CD4-positive, alpha-beta T cell treated with Interleukin-17A for 4 hours (primary cell): ENCODE data around the gene C19orf25.

Experiments
- DNase-seq: peaks from one replicate; pipeline ENCODE4 v3.0.0-alpha.2; 2020; ENCODE audit warnings: mixed read lengths

The C19orf25 gene

GRCh38 chr19:1460033-1460995, 18.7 kb downstream of the C19orf25 start:
- DNase-seq = no peak

DNA sequence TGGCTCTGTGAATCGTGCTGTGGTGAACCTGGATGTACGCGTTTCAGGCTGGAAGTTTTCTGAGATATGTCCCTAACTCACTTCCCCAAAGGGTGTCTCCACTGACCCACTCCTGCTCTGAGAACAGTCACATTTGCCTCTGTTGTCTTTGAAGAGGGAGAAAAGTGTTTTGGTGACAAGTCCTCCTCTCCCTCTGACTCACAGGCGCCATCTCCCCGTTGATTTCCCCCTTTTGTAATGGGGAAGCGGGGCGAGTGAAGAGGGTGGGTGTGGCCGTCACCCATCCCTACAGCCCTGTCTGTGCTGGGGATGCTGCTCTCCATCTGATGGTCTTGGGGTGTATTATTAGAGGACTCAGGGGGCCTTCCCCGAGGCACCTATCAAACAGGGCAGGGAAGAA, 19.5 kb downstream of the C19orf25 start:
- no peak for DNase-seq

GRCh38 chr19:1457892-1458291, 21.1 kb downstream of the C19orf25 start:
- DNase-seq = no peak

DNA sequence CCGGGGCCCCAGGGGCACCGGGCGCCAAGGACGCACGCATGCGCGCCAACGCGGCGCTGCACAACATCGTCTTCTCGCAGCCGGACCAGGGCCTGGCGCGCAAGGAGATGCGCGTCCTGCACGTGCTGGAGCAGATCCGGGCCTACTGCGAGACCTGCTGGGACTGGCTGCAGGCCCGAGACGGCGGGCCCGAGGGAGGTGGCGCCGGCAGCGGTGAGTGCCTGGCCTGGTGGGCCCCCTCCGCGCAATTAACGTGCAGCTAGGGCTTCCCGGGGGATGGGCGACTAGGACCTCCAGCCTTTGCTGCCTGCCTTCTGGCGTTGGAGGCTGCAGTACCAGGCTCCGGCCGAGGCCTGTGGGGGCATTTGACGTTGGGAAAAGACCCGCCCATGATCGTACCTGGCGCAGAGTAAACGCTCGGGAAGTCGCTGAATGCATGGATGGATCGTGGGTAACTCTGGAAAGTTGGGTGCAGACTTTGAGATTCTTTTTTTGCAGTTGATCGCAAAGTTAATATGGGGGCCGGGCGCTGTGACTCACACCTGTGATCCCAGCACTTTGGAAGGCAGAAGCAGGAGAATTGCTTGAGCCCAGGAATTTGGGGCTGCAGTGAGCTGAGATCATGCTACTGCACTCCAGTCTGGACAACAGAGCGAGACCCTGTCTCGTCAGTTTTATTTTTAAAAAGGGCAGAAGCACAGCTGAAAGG, 21.8 kb downstream of the C19orf25 start:
- no peak for DNase-seq

GRCh38 chr19:1456121-1456900, 22.7 kb downstream of the C19orf25 start:
- DNase-seq = no peak

DNA sequence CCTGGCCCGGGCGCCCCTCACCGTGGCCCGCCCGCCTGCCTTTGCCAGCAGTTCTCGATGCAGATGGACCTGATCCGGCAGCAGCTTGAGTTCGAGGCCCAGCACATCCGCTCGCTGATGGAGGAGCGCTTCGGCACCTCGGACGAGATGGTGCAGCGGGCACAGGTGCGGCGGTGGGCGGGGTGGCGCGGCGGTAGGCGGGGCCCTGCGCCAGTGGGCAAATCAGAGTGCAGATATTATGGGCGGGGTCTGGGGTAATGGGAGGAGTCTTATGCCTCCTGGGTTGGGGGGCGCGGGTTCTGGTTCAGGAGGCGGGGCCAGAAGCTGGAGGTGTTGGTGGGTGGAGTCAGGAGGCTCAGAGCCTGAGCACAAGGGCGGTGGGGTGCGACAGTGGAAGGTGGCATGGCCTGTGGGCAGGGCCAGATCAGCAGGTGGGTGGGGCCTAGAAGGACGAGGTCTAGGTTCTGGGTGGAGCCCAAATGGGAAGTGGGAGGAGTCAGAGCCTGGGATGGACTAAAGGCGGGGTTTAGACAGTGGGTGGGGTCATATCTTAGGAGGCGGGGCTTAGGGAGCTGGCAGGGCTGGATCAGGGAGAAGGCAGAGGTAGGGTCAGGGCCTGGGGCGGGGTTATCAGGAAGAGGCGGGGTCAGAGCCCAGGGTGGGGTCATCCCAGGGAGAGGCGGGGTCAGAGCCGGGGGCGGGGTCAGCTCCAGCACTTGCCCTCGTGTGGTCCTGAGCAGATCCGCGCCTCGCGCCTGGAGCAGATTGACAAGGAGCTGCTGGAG, 23.5 kb downstream of the C19orf25 start:
- DNase-seq = peak; percentile 47

- no peak for DNase-seq
Measured at GRCh38 chr19:1455002-1455335, 24.0 kb downstream of the C19orf25 start.

GRCh38 chr19:1453525-1454364, 25.3 kb downstream of the C19orf25 start:
- no peak for DNase-seq

GRCh38 chr19:1452802-1453524, 26.1 kb downstream of the C19orf25 start:
- DNase-seq = no peak

DNA sequence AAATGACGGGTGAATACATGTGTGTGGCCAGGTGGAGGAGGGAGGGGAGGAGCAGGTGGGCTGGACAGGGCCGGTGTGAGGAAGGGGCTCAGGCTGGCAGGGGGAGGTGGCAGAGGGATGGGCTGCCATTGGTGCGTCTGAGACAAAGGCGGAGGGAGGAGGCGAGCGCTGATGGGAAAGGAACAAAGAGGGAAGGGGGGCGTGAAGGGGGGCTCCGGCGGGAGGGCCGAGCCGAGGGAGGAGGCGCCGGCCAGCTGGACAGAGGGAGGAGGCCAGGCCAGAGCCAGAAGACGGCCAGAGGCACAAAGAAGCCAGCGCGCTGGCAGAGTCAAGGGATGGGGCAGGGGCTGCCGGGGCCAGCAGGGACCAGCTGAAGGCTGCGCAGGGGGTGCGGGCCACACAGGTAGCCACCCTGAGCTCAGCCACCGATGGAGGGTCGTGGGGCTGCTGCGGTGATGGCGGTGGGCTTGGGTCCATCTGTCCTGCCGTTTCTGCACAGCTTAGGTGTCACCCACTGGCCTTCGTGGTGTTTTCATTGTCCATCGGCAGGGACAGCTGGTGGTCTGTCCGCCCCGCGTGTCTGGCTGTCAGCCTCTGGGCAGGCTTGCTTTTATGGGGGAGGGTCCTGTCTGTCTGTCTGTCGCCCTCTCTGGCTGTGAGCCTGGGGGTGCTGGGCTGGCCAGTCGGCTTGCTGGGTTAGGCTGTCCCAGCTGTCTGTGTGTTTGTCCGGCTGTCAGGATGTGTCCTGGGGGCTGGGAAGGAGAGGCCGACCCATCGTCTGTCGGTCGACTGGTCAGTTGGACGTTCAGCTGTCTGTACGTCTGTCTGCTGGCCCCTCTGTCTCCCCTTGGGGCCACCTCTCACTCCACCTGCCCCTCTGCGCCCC, 26.9 kb downstream of the C19orf25 start:
- DNase-seq = no peak

- no peak for DNase-seq
Measured at GRCh38 chr19:1450735-1451731, 28.0 kb downstream of the C19orf25 start.

DNA sequence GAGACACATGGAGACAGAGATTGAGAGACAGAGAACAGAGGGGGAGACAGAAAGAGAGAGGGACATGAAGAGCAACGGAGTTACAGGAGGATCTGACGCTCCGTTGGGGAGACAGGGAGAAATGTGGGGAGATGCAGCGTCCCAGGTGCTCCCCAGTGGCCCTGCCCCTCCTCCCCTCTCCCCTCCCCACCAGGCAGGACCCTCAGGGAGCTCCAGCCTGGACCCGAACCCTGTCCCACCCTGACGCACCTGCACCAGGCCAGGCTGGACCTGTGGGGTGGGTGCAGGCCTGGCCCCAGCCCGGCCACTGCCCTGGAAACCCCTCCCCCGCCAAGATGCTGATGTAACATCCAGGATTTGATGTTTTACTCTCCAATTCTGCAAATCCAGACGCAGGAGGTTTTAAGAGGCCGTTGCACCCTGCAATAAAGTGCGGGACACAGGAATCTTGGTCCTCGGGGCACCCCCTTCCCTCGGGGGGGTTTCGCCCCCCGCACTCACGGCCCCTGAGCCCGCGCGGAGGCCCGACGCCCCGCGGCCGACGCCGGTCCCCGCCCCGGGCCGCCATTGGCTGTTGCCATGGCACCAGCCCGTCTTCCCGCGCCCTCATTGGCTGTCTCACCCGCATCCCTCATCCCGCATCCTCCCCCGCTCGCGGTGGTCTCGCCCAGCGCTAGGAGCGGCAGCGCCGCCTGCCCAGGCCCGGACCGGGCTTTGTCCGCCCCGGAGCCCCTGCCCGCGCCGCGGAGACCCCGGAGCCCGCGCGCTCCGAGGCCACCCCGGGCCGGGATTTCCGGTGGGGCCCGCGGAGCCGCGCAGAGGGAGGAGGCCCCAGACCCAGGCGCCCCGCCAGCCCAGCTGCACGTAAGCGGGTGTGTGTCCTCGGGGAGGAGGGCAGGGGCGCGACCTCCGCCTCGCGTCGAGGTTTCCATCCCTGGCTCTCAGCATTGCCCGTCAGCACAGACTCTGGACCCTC, 29.3 kb downstream of the C19orf25 start, which contains the start of gene APC2:
TSS of gene APC2 (plus strand) at position 655 of the 976 bp plus-strand sequence. CDS start 2,881 bp downstream, outside the sequence.
- peak; percentile 26 for DNase-seq

DNA sequence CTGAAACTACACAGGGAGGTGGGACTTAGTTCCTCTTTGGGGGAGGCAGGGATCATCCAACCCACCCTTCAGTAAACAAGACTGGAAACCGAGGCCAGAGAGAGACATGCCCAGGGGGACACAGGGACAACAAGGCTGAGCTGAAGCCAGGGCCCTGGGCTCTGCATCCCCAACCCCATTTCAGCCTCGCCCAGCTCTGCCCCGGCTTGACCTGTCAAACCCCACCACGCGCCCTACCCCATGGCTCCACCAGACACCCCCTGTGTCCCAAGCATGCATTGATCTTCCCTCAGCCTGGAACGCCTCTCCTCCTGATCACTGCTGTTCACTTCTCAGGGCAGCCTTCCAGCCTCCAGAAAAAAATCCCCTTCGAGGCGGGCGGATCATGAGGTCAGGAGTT, 31.1 kb downstream of the C19orf25 start:
- DNase-seq = no peak

DNA sequence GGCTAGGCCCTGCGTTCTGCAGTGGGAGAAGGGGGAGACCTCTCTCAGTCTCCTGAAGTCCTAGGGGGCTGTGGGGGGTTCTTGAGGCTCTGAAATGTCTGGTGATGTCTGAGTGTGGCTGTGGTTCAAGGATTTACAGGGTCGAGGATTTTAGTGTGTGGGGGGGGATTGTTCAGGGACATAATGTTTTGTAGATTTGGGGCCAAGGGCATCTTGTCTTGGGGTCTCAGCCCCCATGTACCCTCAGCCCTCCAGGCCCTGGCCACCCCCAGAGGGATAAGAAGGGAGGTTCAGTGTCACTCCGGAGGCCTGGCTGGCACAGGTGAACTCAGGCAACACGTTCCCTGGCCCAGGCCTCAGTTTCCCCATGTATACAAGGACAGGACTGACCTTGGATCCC, 31.5 kb downstream of the C19orf25 start:
- DNase-seq = no peak

DNA sequence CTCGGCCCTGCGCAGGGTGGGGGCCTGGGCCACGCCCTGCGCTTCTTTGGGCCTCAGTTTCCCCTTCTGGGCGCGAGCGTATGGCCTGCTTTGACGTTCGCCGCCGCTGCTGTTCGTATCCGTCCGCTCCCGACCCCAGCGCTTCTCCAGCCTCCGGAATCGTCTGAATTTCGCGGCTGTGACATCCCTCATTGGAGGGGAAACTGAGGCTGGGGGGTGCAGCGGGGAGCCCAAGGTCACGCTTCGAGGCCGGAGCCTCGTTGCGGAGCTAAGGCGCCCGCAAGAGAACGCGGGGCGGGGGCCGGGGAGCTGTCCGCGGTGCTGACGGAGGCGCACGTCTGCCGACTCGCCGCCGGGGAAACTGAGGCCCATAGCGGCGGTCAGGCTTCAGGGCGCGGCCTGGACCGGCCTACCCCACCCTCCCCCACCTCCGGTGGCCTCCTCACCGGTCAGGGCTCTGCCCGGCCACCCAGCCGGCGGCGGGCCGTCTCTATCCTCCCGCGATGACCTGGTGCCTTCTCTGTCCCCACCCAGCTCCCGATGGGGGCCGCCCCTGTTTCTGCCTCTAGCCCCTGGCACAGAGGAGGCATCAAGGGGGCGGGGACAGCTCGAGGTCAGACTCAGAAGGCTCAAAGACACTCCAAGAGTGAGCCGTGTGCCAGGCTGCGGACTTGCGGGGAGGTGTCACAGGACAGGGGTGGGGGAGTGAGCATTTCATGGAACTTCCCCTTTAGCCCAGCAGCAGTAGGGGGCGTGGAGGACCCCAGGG, 32.1 kb downstream of the C19orf25 start:
- DNase-seq = peak; percentile 58
